ENCODE measurements around the gene PPP6R3.

DNA sequence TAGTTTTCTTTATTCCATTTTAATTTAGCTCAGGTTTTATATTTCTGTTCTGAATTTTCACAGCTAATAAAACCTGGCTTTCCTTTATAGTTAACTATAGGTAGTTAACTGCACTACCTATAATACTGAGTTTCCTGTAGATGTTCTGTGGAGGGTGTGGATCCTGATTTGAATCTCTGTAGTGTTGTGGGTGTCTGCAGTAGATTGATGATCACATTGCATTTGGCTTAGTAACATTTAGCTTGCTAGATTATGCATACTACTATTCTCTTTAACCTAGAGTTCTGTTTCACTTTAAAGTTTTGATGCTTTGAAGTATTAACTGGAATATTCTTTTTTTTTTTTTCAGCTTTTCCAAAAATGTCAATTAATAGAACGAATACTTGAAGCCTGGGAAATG, 110.1 kb downstream of the PPP6R3 start:
- no peak for TF ChIP-seq POLR2A (IDR thresholded peaks at IDR 0.05; ENCODE audit: low read depth, low read length)
- TF ChIP-seq, protein P1, sequence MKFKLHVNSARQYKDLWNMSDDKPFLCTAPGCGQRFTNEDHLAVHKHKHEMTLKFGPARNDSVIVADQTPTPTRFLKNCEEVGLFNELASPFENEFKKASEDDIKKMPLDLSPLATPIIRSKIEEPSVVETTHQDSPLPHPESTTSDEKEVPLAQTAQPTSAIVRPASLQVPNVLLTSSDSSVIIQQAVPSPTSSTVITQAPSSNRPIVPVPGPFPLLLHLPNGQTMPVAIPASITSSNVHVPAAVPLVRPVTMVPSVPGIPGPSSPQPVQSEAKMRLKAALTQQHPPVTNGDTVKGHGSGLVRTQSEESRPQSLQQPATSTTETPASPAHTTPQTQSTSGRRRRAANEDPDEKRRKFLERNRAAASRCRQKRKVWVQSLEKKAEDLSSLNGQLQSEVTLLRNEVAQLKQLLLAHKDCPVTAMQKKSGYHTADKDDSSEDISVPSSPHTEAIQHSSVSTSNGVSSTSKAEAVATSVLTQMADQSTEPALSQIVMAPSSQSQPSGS (IDR thresholded peaks at IDR 0.05; ENCODE audit: low read length) = no peak
- TF ChIP-seq EZH2 (IDR thresholded peaks at IDR 0.05; ENCODE audit: borderline replicate concordance, control insufficient read depth, low read depth, low read length) = no peak
- TF ChIP-seq MAX (IDR thresholded peaks at IDR 0.05; ENCODE audit: low read depth, low read length) = no peak
- no peak for TF ChIP-seq CEBPB (IDR thresholded peaks at IDR 0.05; ENCODE audit: borderline replicate concordance in 1 of 2, low read depth in 2 of 2, low read length in 2 of 2)
- TF ChIP-seq, protein P2, sequence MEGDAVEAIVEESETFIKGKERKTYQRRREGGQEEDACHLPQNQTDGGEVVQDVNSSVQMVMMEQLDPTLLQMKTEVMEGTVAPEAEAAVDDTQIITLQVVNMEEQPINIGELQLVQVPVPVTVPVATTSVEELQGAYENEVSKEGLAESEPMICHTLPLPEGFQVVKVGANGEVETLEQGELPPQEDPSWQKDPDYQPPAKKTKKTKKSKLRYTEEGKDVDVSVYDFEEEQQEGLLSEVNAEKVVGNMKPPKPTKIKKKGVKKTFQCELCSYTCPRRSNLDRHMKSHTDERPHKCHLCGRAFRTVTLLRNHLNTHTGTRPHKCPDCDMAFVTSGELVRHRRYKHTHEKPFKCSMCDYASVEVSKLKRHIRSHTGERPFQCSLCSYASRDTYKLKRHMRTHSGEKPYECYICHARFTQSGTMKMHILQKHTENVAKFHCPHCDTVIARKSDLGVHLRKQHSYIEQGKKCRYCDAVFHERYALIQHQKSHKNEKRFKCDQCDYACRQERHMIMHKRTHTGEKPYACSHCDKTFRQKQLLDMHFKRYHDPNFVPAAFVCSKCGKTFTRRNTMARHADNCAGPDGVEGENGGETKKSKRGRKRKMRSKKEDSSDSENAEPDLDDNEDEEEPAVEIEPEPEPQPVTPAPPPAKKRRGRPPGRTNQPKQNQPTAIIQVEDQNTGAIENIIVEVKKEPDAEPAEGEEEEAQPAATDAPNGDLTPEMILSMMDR (IDR thresholded peaks at IDR 0.05 in 2 of 3, conservative IDR thresholded peaks at IDR 0.05 in 1 of 3; ENCODE audit: control insufficient read depth in 2 of 3, extremely low read depth in 1 of 3, insufficient read depth in 1 of 3, low read depth in 3 of 3, low read length in 3 of 3) = no peak
- TF ChIP-seq ZNF217 (IDR thresholded peaks at IDR 0.05) = no peak
- no peak for TF ChIP-seq ASH2L (IDR thresholded peaks at IDR 0.05; ENCODE audit: borderline replicate concordance, low read depth)
- no peak for TF ChIP-seq NFYA (IDR thresholded peaks at IDR 0.05; ENCODE audit: borderline replicate concordance, low read depth, low read length)
- TF ChIP-seq SMC3 (IDR thresholded peaks at IDR 0.05; ENCODE audit: borderline replicate concordance, low read length) = no peak
